Upper lobe of right lung (tissue), 1 donor: ENCODE measurements around the gene TMEM18. TPM values are rescaled to one million over a fixed set of nuclear protein-coding genes. Genes with fewer than 3 reads are reported as not detected.

Experiments
- ATAC-seq: fragments of 200-7000 bp; cut with Tn5 transposase; one replicate; pipeline ENCODE4 v1.9.1; 2020; ENCODE audit warnings: mild to moderate bottlenecking, moderate library complexity
- DNase-seq: peaks from one replicate; pipeline ENCODE4 v3.0.0-alpha.2; 2020
- H3K27ac ChIP-seq: fragments of 200-600 bp; one replicate; pipeline ENCODE4 v1.8.0; 2022
- H3K27me3 ChIP-seq: fragments of 200-600 bp; one replicate; pipeline ENCODE4 v1.8.0; 2022; ENCODE audit warnings: mild to moderate bottlenecking
- H3K36me3 ChIP-seq: fragments of 200-600 bp; one replicate; pipeline ENCODE4 v1.8.0; 2022
- H3K4me1 ChIP-seq: fragments of 200-600 bp; one replicate; pipeline ENCODE4 v1.8.0; 2022
- H3K4me3 ChIP-seq: fragments of 200-600 bp; one replicate; pipeline ENCODE4 v1.8.0; 2022; ENCODE audit warnings: mild to moderate bottlenecking
- H3K9me3 ChIP-seq: fragments of 200-600 bp; one replicate; pipeline ENCODE4 v1.8.0; 2022
- CTCF ChIP-seq: fragments of 200-600 bp; IDR thresholded peaks from one replicate; pipeline ENCODE4 v1.8.0; 2022; ENCODE audit warnings: antibody characterized with exemption
- intact Hi-C: fragments of 100-400 bp; cut with DNase I; formaldehyde crosslinking; loops from one replicate; pipeline ENCODE4 v1.11.0; 2022
- total RNA-seq: library from RNA; stranded (reverse); fragmentation: NEBNext Ultra II Directional; extraction: Animal tissue kit (Norgen Biotek cat#: 25700); gene quantifications from one replicate; pipeline ENCODE4 v1.2.1, GENCODE V29; 2021
- donor health status: DM: no; HTN: yes; CAD: no; lungs with severe emphysema.

TMEM18 gene
- total RNA-seq, 1 donor from 2014 or later, result 21.3 TPM

GRCh38 chr2:661360-661635 lies 15.9 kb downstream of the TMEM18 start:
- DNase-seq (no peak), ATAC-seq (peak; percentile 10)
- no peak for TF ChIP-seq CTCF
- no peak overlapping the region for H3K27ac ChIP-seq
- peaks cover 14% of the 10 kb centered on the region for H3K36me3 ChIP-seq
- no peak overlapping the region for H3K4me3 ChIP-seq
- peaks cover 19% of the 10 kb centered on the region for H3K27me3 ChIP-seq
- no peaks in the 10 kb centered on the region for H3K9me3 ChIP-seq
- no peaks in the 10 kb centered on the region for H3K4me1 ChIP-seq
- intact Hi-C loops, result no loop called here

- Histone ChIP-seq H3K27me3 (peaks cover 19% of the 10 kb centered on the region), H3K4me1 (no peaks in the 10 kb centered on the region), H3K27ac (no peak overlapping the region), H3K9me3 (no peaks in the 10 kb centered on the region), H3K4me3 (no peak overlapping the region), H3K36me3 (peaks cover 9% of the 10 kb centered on the region)
- ATAC-seq, result peak; percentile 30
- no peak for TF ChIP-seq CTCF
- intact Hi-C loops, result no loop called here
- no peak for DNase-seq
Observed at GRCh38 chr2:660586-661359, 16.4 kb downstream of the TMEM18 start.

- no peak overlapping the region for H3K4me3 ChIP-seq
- H3K4me1 ChIP-seq, result no peaks in the 10 kb centered on the region
- H3K36me3 ChIP-seq, result peaks cover 9% of the 10 kb centered on the region
- intact Hi-C loops, result no loop called here
- no peak overlapping the region for H3K27ac ChIP-seq
- H3K27me3 ChIP-seq, result peaks cover 19% of the 10 kb centered on the region
- no peaks in the 10 kb centered on the region for H3K9me3 ChIP-seq
- no peak for ATAC-seq
- no peak for DNase-seq
- no peak for TF ChIP-seq CTCF
Observed at GRCh38 chr2:660029-660428, 17.2 kb downstream of the TMEM18 start.

GRCh38 chr2:658426-658825 lies 18.8 kb downstream of the TMEM18 start:
- no peak for TF ChIP-seq CTCF
- no peaks in the 10 kb centered on the region for H3K4me1 ChIP-seq
- intact Hi-C loops, result no loop called here
- no peak for ATAC-seq
- H3K27me3 ChIP-seq, result peaks cover 19% of the 10 kb centered on the region
- H3K4me3 ChIP-seq, result no peak overlapping the region
- H3K9me3 ChIP-seq, result no peaks in the 10 kb centered on the region
- DNase-seq, result no peak
- H3K27ac ChIP-seq, result no peak overlapping the region
- peaks cover under 1% of the 10 kb centered on the region for H3K36me3 ChIP-seq

GRCh38 chr2:657766-658165 lies 19.4 kb downstream of the TMEM18 start:
- H3K4me1 ChIP-seq, result no peaks in the 10 kb centered on the region

More at GRCh38 chr2:657766-658165, 19.4 kb downstream of the TMEM18 start:
- ATAC-seq (no peak), DNase-seq (no peak)
- no peaks in the 10 kb centered on the region for H3K36me3 ChIP-seq
- peaks cover 19% of the 10 kb centered on the region for H3K27me3 ChIP-seq
- no peaks in the 10 kb centered on the region for H3K9me3 ChIP-seq
- no peak overlapping the region for H3K27ac ChIP-seq
- no peak overlapping the region for H3K4me3 ChIP-seq
- intact Hi-C loops, result no loop called here
- TF ChIP-seq CTCF, result no peak
